ENCODE data around the gene MIB2. TPM values are rescaled to one million over a fixed set of nuclear protein-coding genes. Genes with fewer than 3 reads are reported as not detected.

The MIB2 gene
- total RNA-seq, 1 donor from 2014 or later: 55.5 TPM

DNA sequence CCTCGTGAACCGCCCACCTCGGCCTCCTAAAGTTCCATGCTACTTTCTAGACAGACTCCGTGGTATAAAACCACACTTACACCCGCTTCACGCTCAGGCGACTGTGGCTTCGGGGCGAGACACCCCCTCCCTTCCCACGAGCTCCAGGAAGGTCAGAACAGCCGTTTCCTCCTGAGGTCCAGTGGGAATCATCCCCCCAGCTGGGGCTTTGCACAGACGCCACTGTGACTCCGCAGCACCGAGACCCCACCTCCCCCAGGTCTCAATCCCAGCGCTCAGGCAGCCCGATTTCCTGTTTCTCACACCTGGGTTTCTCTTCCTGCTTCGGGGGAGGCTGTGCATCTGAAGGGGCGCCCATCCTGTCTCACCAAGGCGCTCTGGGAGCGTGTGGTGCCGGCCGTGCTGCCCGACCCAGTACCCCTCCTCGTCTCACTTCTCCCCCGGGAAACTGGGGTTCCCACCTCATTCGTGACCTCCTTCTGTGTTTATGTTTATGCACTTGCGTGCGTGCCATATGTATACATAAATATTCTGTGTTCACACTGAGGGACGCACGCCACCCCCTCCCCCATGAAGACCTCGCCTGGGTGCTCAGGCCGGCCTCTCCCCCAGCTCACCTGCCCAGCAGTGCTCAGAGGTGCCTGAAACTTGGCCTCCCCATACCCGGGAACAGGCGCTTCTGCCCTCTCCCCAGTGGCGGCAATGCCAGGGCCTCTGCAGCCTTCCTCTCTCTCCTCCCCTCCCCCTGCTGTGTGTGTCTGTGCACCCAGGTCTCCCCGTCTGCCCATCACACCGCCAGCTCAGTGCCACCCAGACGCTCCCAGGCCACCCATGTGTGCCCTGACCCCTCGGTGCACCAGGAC, 62.6 kb downstream of the MIB2 start:
- Histone ChIP-seq H3K36me3 (ENCODE audit: control insufficient read depth, insufficient read depth, low read length) (no peaks in the 10 kb centered on the region), H3K27me3 (ENCODE audit: control insufficient read depth, insufficient read depth, low read length) (no peaks in the 10 kb centered on the region), H3K4me3 (ENCODE audit: low read depth, low read length) (no peak overlapping the region)
- DNase-seq (ENCODE audit: low read depth): no peak
- TF ChIP-seq, protein P1, sequence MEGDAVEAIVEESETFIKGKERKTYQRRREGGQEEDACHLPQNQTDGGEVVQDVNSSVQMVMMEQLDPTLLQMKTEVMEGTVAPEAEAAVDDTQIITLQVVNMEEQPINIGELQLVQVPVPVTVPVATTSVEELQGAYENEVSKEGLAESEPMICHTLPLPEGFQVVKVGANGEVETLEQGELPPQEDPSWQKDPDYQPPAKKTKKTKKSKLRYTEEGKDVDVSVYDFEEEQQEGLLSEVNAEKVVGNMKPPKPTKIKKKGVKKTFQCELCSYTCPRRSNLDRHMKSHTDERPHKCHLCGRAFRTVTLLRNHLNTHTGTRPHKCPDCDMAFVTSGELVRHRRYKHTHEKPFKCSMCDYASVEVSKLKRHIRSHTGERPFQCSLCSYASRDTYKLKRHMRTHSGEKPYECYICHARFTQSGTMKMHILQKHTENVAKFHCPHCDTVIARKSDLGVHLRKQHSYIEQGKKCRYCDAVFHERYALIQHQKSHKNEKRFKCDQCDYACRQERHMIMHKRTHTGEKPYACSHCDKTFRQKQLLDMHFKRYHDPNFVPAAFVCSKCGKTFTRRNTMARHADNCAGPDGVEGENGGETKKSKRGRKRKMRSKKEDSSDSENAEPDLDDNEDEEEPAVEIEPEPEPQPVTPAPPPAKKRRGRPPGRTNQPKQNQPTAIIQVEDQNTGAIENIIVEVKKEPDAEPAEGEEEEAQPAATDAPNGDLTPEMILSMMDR (IDR thresholded peaks at IDR 0.05; ENCODE audit: insufficient read depth, low read length, poor library complexity, severe bottlenecking): no peak

DNA sequence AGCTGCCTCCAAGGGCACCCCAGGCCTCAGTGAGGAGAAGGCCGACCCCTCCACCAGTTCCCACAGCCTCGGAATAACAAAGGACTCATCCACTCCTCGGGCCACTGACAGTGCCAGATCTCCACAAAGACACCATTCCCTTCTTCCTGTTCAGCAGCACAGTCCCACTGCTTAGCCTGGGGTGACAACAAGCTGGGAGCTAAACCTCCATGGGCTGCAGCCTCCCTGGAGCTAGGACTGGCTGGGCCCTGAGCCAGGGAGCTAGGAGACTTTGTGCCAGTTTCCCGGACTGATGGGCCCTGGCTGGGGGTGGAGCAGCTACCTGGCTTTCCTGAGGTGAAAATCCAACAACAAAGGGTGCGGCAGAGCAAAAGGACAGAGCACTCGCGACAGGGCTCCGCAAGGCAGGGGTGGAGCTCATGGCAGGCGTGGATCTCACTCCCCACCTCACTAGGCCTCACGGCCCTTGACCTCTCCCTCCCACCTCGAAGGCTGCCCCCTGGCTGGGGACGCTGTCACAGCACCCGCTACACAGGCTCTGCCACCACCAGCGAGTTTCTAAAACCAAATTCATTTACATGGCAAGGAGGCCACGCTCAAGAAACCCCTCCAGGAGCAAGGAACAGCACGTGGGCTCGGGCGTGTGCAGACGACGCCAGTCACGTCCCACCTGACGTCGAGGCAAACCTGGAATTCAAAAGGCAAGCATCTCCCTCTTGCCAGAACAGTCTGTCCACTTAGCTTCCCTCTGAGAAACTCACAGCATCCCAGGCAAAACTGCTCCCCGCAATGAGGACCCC, 63.5 kb downstream of the MIB2 start:
- TF ChIP-seq, protein P1 (IDR thresholded peaks at IDR 0.05; ENCODE audit: insufficient read depth, low read length, poor library complexity, severe bottlenecking): peak; percentile 51
- H3K27me3 ChIP-seq (ENCODE audit: control insufficient read depth, insufficient read depth, low read length): no peaks in the 10 kb centered on the region
- no peak for DNase-seq (ENCODE audit: low read depth)
- no peaks in the 10 kb centered on the region for H3K36me3 ChIP-seq (ENCODE audit: control insufficient read depth, insufficient read depth, low read length)
- H3K4me3 ChIP-seq (ENCODE audit: low read depth, low read length): no peak overlapping the region

Other genes with a start within 250 kb of the MIB2 start
- 201 and 204 TPM in 2 replicates for gene AURKAIP1, start 240.3 kb upstream of the MIB2 start, total RNA-seq
- gene CCNL2, start 216.2 kb upstream of the MIB2 start, total RNA-seq: 134 and 136 TPM in 2 replicates
- gene MRPL20, start 208.2 kb upstream of the MIB2 start, total RNA-seq: 134 and 159 TPM in 2 replicates
- gene ANKRD65, start 194.2 kb upstream of the MIB2 start, total RNA-seq: 1.4 and 1.6 TPM in 2 replicates
- gene VWA1, start 179.8 kb upstream of the MIB2 start, total RNA-seq: 27.6 and 28.3 TPM in 2 replicates
- gene ATAD3C, start 165.8 kb upstream of the MIB2 start, total RNA-seq: 0.38 and 0.75 TPM in 2 replicates
- 31.4 and 37.8 TPM in 2 replicates for gene ATAD3B, start 143.7 kb upstream of the MIB2 start, total RNA-seq
- gene ATAD3A, start 103.3 kb upstream of the MIB2 start, total RNA-seq: 51.5 and 53.6 TPM in 2 replicates
- gene TMEM240, start 74.9 kb upstream of the MIB2 start, total RNA-seq: 2.8 and 3.9 TPM in 2 replicates
- 69.0 and 87.3 TPM in 2 replicates for gene SSU72, start 40.6 kb upstream of the MIB2 start, total RNA-seq
- 8.0 and 9.2 TPM in 2 replicates for gene FNDC10, start 15.4 kb upstream of the MIB2 start, total RNA-seq
- gene MMP23B, start 16.7 kb downstream of the MIB2 start, total RNA-seq: 4.9 and 6.5 TPM in 2 replicates
- gene CDK11B, start 43.5 kb downstream of the MIB2 start, total RNA-seq: 23.3 and 27.0 TPM in 2 replicates
- 28.0 and 33.4 TPM in 2 replicates for gene SLC35E2B, start 77.3 kb downstream of the MIB2 start, total RNA-seq
- gene CDK11A, start 108.9 kb downstream of the MIB2 start, total RNA-seq: 14.2 and 14.9 TPM in 2 replicates
- 63.9 and 68.1 TPM in 2 replicates for gene NADK, start 163.0 kb downstream of the MIB2 start, total RNA-seq

All from kidney epithelial cell (primary cell).